D341Med (cell line): ENCODE measurements around the gene CACNA1C.

Source experiments
- DNase-seq: peaks from one replicate; pipeline ENCODE4 v3.0.0; 2012; ENCODE audit warnings: low spot score

The CACNA1C gene

GRCh38 chr12:2298556-2299200 is 245.9 kb downstream of the CACNA1C start:
- DNase-seq: no peak

GRCh38 chr12:2299206-2299605 is 246.4 kb downstream of the CACNA1C start:
- no peak for DNase-seq

GRCh38 chr12:2300168-2300567 is 247.4 kb downstream of the CACNA1C start:
- no peak for DNase-seq

- no peak for DNase-seq
These were observed 248.1 kb downstream of the CACNA1C start for GRCh38 chr12:2300886-2301285.

GRCh38 chr12:2301531-2302461 is 249.0 kb downstream of the CACNA1C start:
- no peak for DNase-seq

GRCh38 chr12:2302711-2303580 is 250.2 kb downstream of the CACNA1C start:
- no peak for DNase-seq

GRCh38 chr12:2304223-2304622 is 251.4 kb downstream of the CACNA1C start:
- no peak for DNase-seq

GRCh38 chr12:2306012-2306411 is 253.2 kb downstream of the CACNA1C start:
- DNase-seq: no peak

- DNase-seq: no peak
These were observed 253.9 kb downstream of the CACNA1C start for GRCh38 chr12:2306735-2307134.

- DNase-seq: no peak
These were observed 254.8 kb downstream of the CACNA1C start for GRCh38 chr12:2307550-2307949.

GRCh38 chr12:2309647-2310046 is 256.9 kb downstream of the CACNA1C start:
- DNase-seq: no peak

GRCh38 chr12:2311020-2311778 is 258.4 kb downstream of the CACNA1C start:
- DNase-seq: no peak

- DNase-seq: no peak
These were observed 259.4 kb downstream of the CACNA1C start for GRCh38 chr12:2312175-2312574.

- DNase-seq: no peak
These were observed 260.0 kb downstream of the CACNA1C start for GRCh38 chr12:2312770-2313169.

GRCh38 chr12:2314492-2314891 is 261.7 kb downstream of the CACNA1C start:
- no peak for DNase-seq

- no peak for DNase-seq
These were observed 265.0 kb downstream of the CACNA1C start for GRCh38 chr12:2317772-2318171.

- DNase-seq: no peak
These were observed 265.5 kb downstream of the CACNA1C start for GRCh38 chr12:2318286-2318685.

GRCh38 chr12:2319136-2319535 is 266.3 kb downstream of the CACNA1C start:
- DNase-seq: no peak

- no peak for DNase-seq
These were observed 267.1 kb downstream of the CACNA1C start for GRCh38 chr12:2319737-2320506.

GRCh38 chr12:2320841-2321240 is 268.1 kb downstream of the CACNA1C start:
- no peak for DNase-seq
